Karpas-422 (cell line): ENCODE results near the gene LIG4. TPM values are rescaled to one million over a fixed set of nuclear protein-coding genes. Genes with fewer than 3 reads are reported as not detected.
A peak's percentile ranks its signal among the peaks of the same experiment; 100 is the strongest.
"Not testable (repeated sequence)": the region's sequence is repeated elsewhere in the genome, so short reads cannot be mapped to it uniquely, and the experiment has no call there.

Experiments
- DNase-seq: peaks from one replicate; pipeline ENCODE4 v3.0.0-alpha.2; 2015
- H2AFZ ChIP-seq: fragments of 200-600 bp; sonication (generic); 2 replicates; pipeline ENCODE4 v1.6.1; 2014; ENCODE audit warnings: antibody characterized with exemption, low read length, mixed read lengths
- H3K27ac ChIP-seq: fragments of 200-600 bp; sonication (generic); 2 replicates; pipeline ENCODE4 v1.5.1; 2014; ENCODE audit warnings: mild to moderate bottlenecking, low read length, moderate library complexity
- H3K27me3 ChIP-seq: fragments of 200-600 bp; sonication (generic); 2 replicates; pipeline ENCODE4 v1.6.1; 2014; ENCODE audit warnings: low read length, mixed read lengths
- H3K36me3 ChIP-seq: fragments of 200-600 bp; sonication (generic); 2 replicates; pipeline ENCODE4 v1.6.1; 2014; ENCODE audit warnings: low read length, mixed read lengths; ENCODE audit not compliant: insufficient read depth
- H3K4me1 ChIP-seq: fragments of 200-600 bp; sonication (generic); 2 replicates; pipeline ENCODE4 v1.6.1; 2014; ENCODE audit warnings: mild to moderate bottlenecking, low read length, mixed read lengths
- H3K4me2 ChIP-seq: fragments of 200-600 bp; sonication (generic); 2 replicates; pipeline ENCODE4 v1.6.1; 2014; ENCODE audit warnings: low read length, low read depth, mild to moderate bottlenecking; ENCODE audit not compliant: poor library complexity, severe bottlenecking
- H3K4me3 ChIP-seq: fragments of 200-600 bp; sonication (generic); 2 replicates; pipeline ENCODE4 v1.5.1; 2014; ENCODE audit warnings: mild to moderate bottlenecking, antibody characterized with exemption, low read length, mixed read lengths
- H3K79me2 ChIP-seq: fragments of 200-600 bp; sonication (generic); 2 replicates; pipeline ENCODE4 v1.6.1; 2014; ENCODE audit warnings: mild to moderate bottlenecking, low read length, mixed read lengths
- H3K9ac ChIP-seq: fragments of 200-600 bp; sonication (generic); 2 replicates; pipeline ENCODE4 v1.6.0; 2014; ENCODE audit warnings: low read length
- H3K9me2 ChIP-seq: fragments of 200-600 bp; sonication (generic), shearing (Covaris generic); replicated peaks from 2 replicates; pipeline ENCODE4 v1.6.0; 2014; ENCODE audit warnings: mild to moderate bottlenecking, low read length, moderate library complexity; ENCODE audit not compliant: insufficient read depth
- H3K9me3 ChIP-seq: fragments of 300-700, 200-600 bp; sonication (generic); 2 replicates; pipeline ENCODE4 v1.6.1; 2014; ENCODE audit warnings: low read length, mixed read lengths
- H4K20me1 ChIP-seq: fragments of 200-600 bp; sonication (generic); 2 replicates; pipeline ENCODE4 v1.6.1; 2014; ENCODE audit warnings: mild to moderate bottlenecking, antibody characterized with exemption, low read length, low read depth; ENCODE audit not compliant: insufficient read depth
- total RNA-seq: library from RNA; depleted of rRNA; stranded (reverse); fragments of >200 nt; shearing (Covaris generic); gene quantifications from 2 replicates; pipeline ENCODE4 v1.2.3, GENCODE V29; 2014; ENCODE audit warnings: low replicate concordance

The LIG4 gene
- total RNA-seq, 1 experiment from 2014 or later: 18.7 TPM

- no peak overlapping the region for H3K27ac ChIP-seq
- H4K20me1 ChIP-seq: peaks cover 5% of the 10 kb centered on the region; the same call in 1 of the 2 replicates
- H3K27me3 ChIP-seq: no peaks in the 10 kb centered on the region
- no peak for DNase-seq
- H2AFZ ChIP-seq: no peak overlapping the region
- H3K4me3 ChIP-seq: no peak overlapping the region
- no peaks in the 10 kb centered on the region for H3K9me3 ChIP-seq
- H3K9me2 ChIP-seq: no peaks in the 10 kb centered on the region
- H3K9ac ChIP-seq: no peak overlapping the region
- H3K79me2 ChIP-seq: peaks cover 90% of the 10 kb centered on the region
- H3K36me3 ChIP-seq: 0 out of 2 replicates have a peak, but pooled peaks cover 2% of the 10 kb centered on the region
- peaks cover 34% of the 10 kb centered on the region for H3K4me1 ChIP-seq
- H3K4me2 ChIP-seq: no peak overlapping the region
These were observed 8.6 kb upstream of the LIG4 start for GRCh38 chr13:108223687-108224503.

DNA sequence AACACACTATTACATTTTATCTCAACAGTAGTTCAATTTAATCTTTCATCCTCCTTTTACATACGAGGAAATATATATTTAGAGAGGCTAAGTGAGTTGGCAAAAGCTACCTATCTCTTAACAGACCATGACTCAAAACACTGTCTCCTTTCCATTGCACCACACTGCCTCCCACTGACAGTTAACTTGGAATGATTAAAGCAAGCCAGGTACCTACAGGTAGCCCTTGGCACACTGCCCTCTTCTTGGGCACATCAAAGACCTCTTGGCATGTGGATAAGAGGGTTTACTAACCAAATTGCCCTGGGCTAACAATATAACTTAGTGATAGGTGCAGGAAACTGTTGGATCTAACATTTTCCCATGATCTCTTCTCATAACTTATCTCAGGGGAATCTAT lies 4.7 kb upstream of the LIG4 start:
- Histone ChIP-seq H3K9ac (0 out of 2 replicates have a peak overlapping the region, but pooled peaks have one; percentile 97), H3K79me2 (peaks cover 77% of the 10 kb centered on the region)

GRCh38 chr13:108218044-108218974 lies 3.0 kb upstream of the LIG4 start, which contains the start of gene ABHD13:
Gene ABHD13 (plus strand): TSS chr13:108218392. CDS start chr13:108229219, 10,827 bp downstream.
- Histone ChIP-seq H3K4me3 (peak within 1 kb of the TSS; percentile 90), H3K4me1 (peaks cover 60% of the 10 kb centered on the region), H3K4me2 (peak within 1 kb of the TSS; percentile 83), H3K27me3 (no peaks in the 10 kb centered on the region), H3K27ac (peak within 1 kb of the TSS; percentile 80), H4K20me1 (peaks cover 3% of the 10 kb centered on the region; the same call in 1 of the 2 replicates), H3K9ac (peak within 1 kb of the TSS; percentile 97), H3K9me3 (no peaks in the 10 kb centered on the region), H2AFZ (peak within 1 kb of the TSS; percentile 92; the same call in 1 of the 2 replicates), H3K9me2 (no peaks in the 10 kb centered on the region), H3K36me3 (no peaks in the 10 kb centered on the region), H3K79me2 (peaks cover 70% of the 10 kb centered on the region)
- peak; percentile 98 for DNase-seq

More for the DNA sequence above, 4.7 kb upstream of the LIG4 start:
- peak overlapping the region; percentile 90; the same call in 1 of the 2 replicates for H3K4me3 ChIP-seq
- H2AFZ ChIP-seq: no peak overlapping the region
- peaks cover 46% of the 10 kb centered on the region for H3K4me1 ChIP-seq
- DNase-seq: no peak
- H3K27ac ChIP-seq: no peak overlapping the region; the same call in 1 of the 2 replicates
- peaks cover 4% of the 10 kb centered on the region; the same call in 1 of the 2 replicates for H4K20me1 ChIP-seq
- H3K27me3 ChIP-seq: no peaks in the 10 kb centered on the region
- H3K36me3 ChIP-seq: no peaks in the 10 kb centered on the region
- H3K4me2 ChIP-seq: peak overlapping the region; percentile 83
- H3K9me2 ChIP-seq: no peaks in the 10 kb centered on the region
- no peaks in the 10 kb centered on the region for H3K9me3 ChIP-seq

DNA sequence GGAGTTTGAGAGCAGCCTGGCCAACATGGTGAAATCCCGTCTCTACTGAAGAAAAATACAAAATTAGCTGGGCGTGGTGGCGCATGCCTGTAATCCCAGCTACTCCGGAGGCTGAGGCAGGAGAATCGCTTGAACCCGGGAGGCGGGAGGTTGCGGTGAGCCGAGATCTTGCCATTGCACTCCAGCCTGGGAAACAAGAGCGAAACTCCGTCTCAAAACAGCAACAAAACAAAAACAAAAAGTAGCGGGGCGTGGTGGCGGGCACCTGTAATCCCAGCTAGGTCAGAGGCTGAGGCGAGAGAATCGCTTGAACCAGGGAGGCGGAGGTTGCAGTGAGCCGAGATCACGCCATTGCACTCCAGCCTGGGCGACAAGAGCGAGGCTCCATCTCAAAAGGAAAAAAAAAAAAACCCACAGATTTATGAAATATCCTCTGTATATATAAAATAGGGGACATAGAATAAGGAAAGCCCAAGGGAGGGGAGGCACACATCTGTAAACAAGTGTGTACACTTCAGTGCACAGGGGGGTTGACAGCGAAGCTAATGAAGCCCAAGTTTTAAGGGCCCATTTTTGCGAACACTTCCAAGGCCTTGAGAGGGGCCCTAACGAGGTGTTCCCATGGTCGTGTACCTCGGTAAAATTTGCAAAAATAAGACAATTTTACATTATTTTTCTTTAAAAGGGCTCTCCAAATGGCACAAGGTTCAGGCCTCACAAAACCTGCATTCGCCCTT lies 2.1 kb upstream of the LIG4 start:
- H3K9ac ChIP-seq: peak overlapping the region; percentile 97
- H3K79me2 ChIP-seq: peaks cover 63% of the 10 kb centered on the region
- peak overlapping the region; percentile 90 for H3K4me3 ChIP-seq
- H3K9me3 ChIP-seq, H3K36me3 ChIP-seq, H4K20me1 ChIP-seq, H3K27me3 ChIP-seq, H3K9me2 ChIP-seq: not testable (repeated sequence)
- peak overlapping the region; percentile 83 for H3K4me2 ChIP-seq
- H2AFZ ChIP-seq: peak overlapping the region; percentile 92; the same call in 1 of the 2 replicates
- DNase-seq: peak; percentile 51
- peak overlapping the region; percentile 80 for H3K27ac ChIP-seq
- H3K4me1 ChIP-seq: peaks cover 68% of the 10 kb centered on the region

- Histone ChIP-seq H3K4me2 (peak overlapping the region; percentile 57), H3K9me2 (no peaks in the 10 kb centered on the region), H3K27ac (peak overlapping the region; percentile 9; the same call in 1 of the 2 replicates), H3K9ac (peak overlapping the region; percentile 49), H3K36me3 (peaks cover 19% of the 10 kb centered on the region), H3K79me2 (peaks cover 41% of the 10 kb centered on the region), H3K9me3 (no peaks in the 10 kb centered on the region), H3K4me1 (peaks cover 47% of the 10 kb centered on the region), H4K20me1 (no peaks in the 10 kb centered on the region), H3K4me3 (peak overlapping the region; percentile 53), H2AFZ (no peak overlapping the region), H3K27me3 (no peaks in the 10 kb centered on the region)
- no peak for DNase-seq
These were observed 680 bp downstream of the LIG4 start for GRCh38 chr13:108214441-108215271.

- peak overlapping the region; percentile 49 for H3K9ac ChIP-seq
- peak overlapping the region; percentile 9; the same call in 1 of the 2 replicates for H3K27ac ChIP-seq
- DNase-seq: no peak
- H3K9me3 ChIP-seq: no peaks in the 10 kb centered on the region
- peaks cover 24% of the 10 kb centered on the region for H3K36me3 ChIP-seq
- peak overlapping the region; percentile 53 for H3K4me3 ChIP-seq
- H3K4me2 ChIP-seq: peak overlapping the region; percentile 57
- H3K9me2 ChIP-seq: no peaks in the 10 kb centered on the region
- H3K27me3 ChIP-seq: no peaks in the 10 kb centered on the region
- peaks cover 34% of the 10 kb centered on the region for H3K79me2 ChIP-seq
- H2AFZ ChIP-seq: no peak overlapping the region
- H4K20me1 ChIP-seq: no peaks in the 10 kb centered on the region
- H3K4me1 ChIP-seq: peaks cover 41% of the 10 kb centered on the region
These were observed 1.4 kb downstream of the LIG4 start for GRCh38 chr13:108213946-108214345.

GRCh38 chr13:108212886-108213285 lies 2.5 kb downstream of the LIG4 start:
- Histone ChIP-seq H3K79me2 (peaks cover 28% of the 10 kb centered on the region), H2AFZ (no peak overlapping the region), H3K4me3 (no peak overlapping the region)

More at GRCh38 chr13:108212886-108213285, 2.5 kb downstream of the LIG4 start:
- Histone ChIP-seq H3K9me3 (no peaks in the 10 kb centered on the region), H4K20me1 (no peaks in the 10 kb centered on the region), H3K27ac (no peak overlapping the region; the same call in 1 of the 2 replicates), H3K4me1 (peaks cover 41% of the 10 kb centered on the region), H3K4me2 (peak overlapping the region; percentile 57), H3K36me3 (peaks cover 24% of the 10 kb centered on the region), H3K9me2 (no peaks in the 10 kb centered on the region), H3K9ac (no peak overlapping the region), H3K27me3 (no peaks in the 10 kb centered on the region)
- no peak for DNase-seq
